Esophagus muscularis mucosa (tissue), 3 donors: ENCODE data around the gene CEP131.

ENCODE experiments used
- CTCF ChIP-seq, 3 experiments: fragments of 200-600 bp in 2 of 3; fragments of 450-650 bp in 1 of 3; sonication (generic) in 2 of 3; IDR thresholded peaks; one replicate each; pipeline ENCODE4 v1.5.1; 2017 to 2019; ENCODE audit warnings: antibody characterized with exemption in 3 of 3, mild to moderate bottlenecking in 2 of 3, moderate library complexity in 1 of 3
- POLR2A ChIP-seq: fragments of 450-650 bp; IDR thresholded peaks from one replicate; pipeline ENCODE4 v1.6.1; 2017; ENCODE audit warnings: antibody characterized with exemption, moderate library complexity, mild to moderate bottlenecking, low read depth
- POLR2AphosphoS5 ChIP-seq, 2 donors: sonication (generic); formaldehyde crosslinking; IDR thresholded peaks; one replicate each; pipeline ENCODE4 v1.6.1; 2017; ENCODE audit warnings: antibody characterized with exemption in 2 of 2

GRCh38 chr17:81233316-81233715 lies 10.6 kb upstream of the CEP131 start:
- no peak for TF ChIP-seq CTCF (IDR thresholded peaks at IDR 0.05)
- no peak for TF ChIP-seq POLR2A
- TF ChIP-seq POLR2AphosphoS5 (IDR thresholded peaks at IDR 0.05) = no peak
